HepG2 (cell line): ENCODE results near the gene SLC4A5. TPM values are rescaled to one million over a fixed set of nuclear protein-coding genes. Genes with fewer than 3 reads are reported as not detected.

Experiments
- ATAC-seq: fragments of 200-7000 bp; cut with Tn5 transposase; 3 replicates; pipeline ENCODE4 v1.9.1; 2020; ENCODE audit warnings: mild to moderate bottlenecking, moderate library complexity
- BruUV-seq: library from RNA; stranded (reverse); fragments of 400-500 nt; replicated peaks from 2 replicates; lab custom pipeline; 2021; lab: Mats Ljungman, UMichigan
- CTCF ChIA-PET: fragments of 300-600 bp; formaldehyde crosslinking; extraction: SDS; loops from one replicate; lab custom pipeline; 2021; ENCODE audit warnings: low total read pairs, inconsistent platforms, low intra/inter-chr PET ratio; lab: Yijun Ruan, JAX
- POLR2A ChIA-PET: fragments of 350-600 bp; sonication (Branson Sonifier 250); formaldehyde crosslinking; loops from one replicate; lab custom pipeline; 2020; ENCODE audit warnings: antibody characterized with exemption, inconsistent platforms; lab: Yijun Ruan, JAX
- DNase-seq: peaks from one replicate; pipeline ENCODE4 v3.0.0-alpha.2; 2015; ENCODE audit warnings: low spot score
- FAIRE-seq: peaks from 3 replicates; lab custom pipeline; 2011; peaks lifted over from hg19 to GRCh38; lab: Jason Lieb, UNC
- H2AFZ ChIP-seq: one replicate; pipeline ENCODE4 v1.6.1; 2011; ENCODE audit warnings: low read length, inconsistent platforms
- H3K27ac ChIP-seq: fragments of 300-600 bp; 3 replicates; pipeline ENCODE4 v1.8.0; 2011; ENCODE audit warnings: mixed run types, mild to moderate bottlenecking, mixed read lengths, low read length, inconsistent platforms; ENCODE audit not compliant: insufficient read depth; ENCODE audit errors: extremely low read length
- H3K27me3 ChIP-seq, 2 experiments: fragments of 200-600 bp in 1 of 2; 2 replicates in 1 of 2; 3 replicates in 1 of 2; pipeline versions ENCODE4 v1.6.0 to v1.8.0; 2011; ENCODE audit warnings: low read length in 2 of 2, mild to moderate bottlenecking in 2 of 2, moderate library complexity in 2 of 2, inconsistent platforms in 1 of 2; ENCODE audit not compliant: insufficient read depth in 2 of 2, control insufficient read depth in 1 of 2
- H3K36me3 ChIP-seq, 2 experiments: fragments of 200-600 bp in 1 of 2; replicated peaks in 1 of 2; 2 replicates in 1 of 2; 3 replicates in 1 of 2; pipeline versions ENCODE4 v1.5.1 to v1.8.0; 2011; ENCODE audit warnings: low read length in 2 of 2, inconsistent platforms in 1 of 2; ENCODE audit not compliant: insufficient read depth in 2 of 2, control insufficient read depth in 1 of 2
- H3K4me1 ChIP-seq: 2 replicates; pipeline ENCODE4 v1.5.1; 2012; ENCODE audit warnings: low read length, inconsistent platforms; ENCODE audit not compliant: insufficient read depth
- H3K4me2 ChIP-seq: 2 replicates; pipeline ENCODE4 v1.6.0; 2011; ENCODE audit warnings: low read depth, low read length, inconsistent platforms
- H3K4me3 ChIP-seq, 3 experiments: fragments of 200-600 bp in 1 of 3; sonication (generic), shearing (Covaris generic) in 1 of 3; replicated peaks in 1 of 3; 2 replicates each; pipeline ENCODE4 v1.5.1; 2011 to 2016; ENCODE audit warnings: low read length in 3 of 3, inconsistent platforms in 2 of 3, low read depth in 2 of 3, mild to moderate bottlenecking in 2 of 3, control low read depth in 1 of 3, mixed read lengths in 1 of 3; ENCODE audit not compliant: insufficient read depth in 1 of 3
- H3K79me2 ChIP-seq: one replicate; pipeline ENCODE4 v1.6.1; 2011; ENCODE audit warnings: low read length, inconsistent platforms; ENCODE audit not compliant: insufficient read depth
- H3K9ac ChIP-seq: 2 replicates; pipeline ENCODE4 v1.6.0; 2011; ENCODE audit warnings: mild to moderate bottlenecking, low read depth, low read length, inconsistent platforms; ENCODE audit not compliant: insufficient read depth
- H3K9me3 ChIP-seq: 2 replicates; pipeline ENCODE4 v1.5.1; 2012; ENCODE audit warnings: mild to moderate bottlenecking, low read length
- H4K20me1 ChIP-seq: 2 replicates; pipeline ENCODE4 v1.6.0; 2011; ENCODE audit warnings: inconsistent platforms, mild to moderate bottlenecking, low read length, moderate library complexity; ENCODE audit not compliant: insufficient read depth
- HNRNPK ChIP-seq: fragments of 200-400 bp; formaldehyde crosslinking; IDR thresholded peaks from 2 replicates; pipeline ENCODE4 v1.6.1; 2018; ENCODE audit warnings: low read length, low read depth, moderate library complexity, mild to moderate bottlenecking; ENCODE audit not compliant: poor library complexity, severe bottlenecking
- MED13 ChIP-seq: sonication (generic); formaldehyde crosslinking; IDR thresholded peaks from 2 replicates; pipeline ENCODE4 v1.5.0; 2020; ENCODE audit warnings: missing genetic modification reagents
- MEF2D ChIP-seq: sonication (generic); formaldehyde crosslinking; IDR thresholded peaks from 2 replicates; pipeline ENCODE4 v1.5.1; 2020; ENCODE audit warnings: mild to moderate bottlenecking, missing genetic modification reagents
- NFRKB ChIP-seq: fragments of 450-650 bp; IDR thresholded peaks from 2 replicates; pipeline ENCODE4 v1.6.1; 2017
- SIN3A ChIP-seq: IDR thresholded peaks from 2 replicates; pipeline ENCODE4 v1.6.1; 2011; ENCODE audit warnings: low read depth, mild to moderate bottlenecking, control low read depth, low read length, borderline replicate concordance
- ZBTB42 ChIP-seq: sonication (generic); formaldehyde crosslinking; IDR thresholded peaks from 2 replicates; pipeline ENCODE4 v1.5.0; 2020; ENCODE audit warnings: mild to moderate bottlenecking, missing genetic modification reagents
- ZFYVE20 ChIP-seq: sonication (generic); formaldehyde crosslinking; IDR thresholded peaks from 2 replicates; pipeline ENCODE4 v1.8.0; 2023; ENCODE audit warnings: low read depth, mild to moderate bottlenecking, moderate library complexity, missing genetic modification reagents, borderline replicate concordance
- ZNF451 ChIP-seq: sonication (generic); formaldehyde crosslinking; IDR thresholded peaks from 2 replicates; pipeline ENCODE4 v1.5.0; 2020; ENCODE audit warnings: mild to moderate bottlenecking, missing genetic modification reagents
- ZNF781 ChIP-seq: sonication (generic); formaldehyde crosslinking; IDR thresholded peaks from 2 replicates; pipeline ENCODE4 v1.5.1; 2020; ENCODE audit warnings: borderline replicate concordance, mild to moderate bottlenecking, missing genetic modification reagents; ENCODE audit errors: not compliant biosample characterization
- ZSCAN29 ChIP-seq: sonication (generic); formaldehyde crosslinking; conservative IDR thresholded peaks from 2 replicates; pipeline ENCODE4 v1.4.0; 2020; ENCODE audit warnings: mild to moderate bottlenecking, missing genetic modification reagents
- WGBS: methylation state at CpG from one replicate; pipeline ENCODE4 v1.1.6; 2017; ENCODE audit warnings: low lambda C conversion rate; 5-methylcytosine and 5-hydroxymethylcytosine counted together
- in situ Hi-C: cut with HindIII; loops from 2 replicates; pipeline ENCODE4 v1.10.0; 2017; ENCODE audit warnings: low pct_unique_long_range_greater_than_20kb; ENCODE audit not compliant: extremely low pct_ligation_motif_present
- intact Hi-C: fragments of 100-400 bp; cut with micrococcal nuclease; formaldehyde crosslinking; loops from one replicate; pipeline ENCODE4 v1.10.0; 2022; ENCODE audit not compliant: unreplicated experiment
- polyA plus RNA-seq, 8 experiments: library from polyadenylated mRNA; depleted of rRNA in 3 of 8; stranded (reverse) in 7 of 8; unstranded in 1 of 8; fragments of >200 nt; fragmentation: Illumina TruSeq in 4 of 8; extraction: Trizol in 4 of 8; gene quantifications; 2 replicates each; pipeline versions ENCODE4 v1.2.1 to v1.2.3, GENCODE V29; 2011 to 2016; ENCODE audit warnings: low read depth in 4 of 8, missing spikeins in 1 of 8, mixed read lengths in 1 of 8; ENCODE audit not compliant: insufficient read depth in 1 of 8
- total RNA-seq, 5 experiments: library from RNA; depleted of rRNA; stranded (reverse); fragments of >200 nt; fragmentation: Illumina TruSeq; extraction: Trizol; gene quantifications; 2 replicates each; pipeline ENCODE4 v1.2.3, GENCODE V29; 2016; ENCODE audit warnings: low read depth in 1 of 5
- TF ChIP-seq, protein P1 (sequence below): IDR thresholded peaks from 2 replicates; pipeline ENCODE4 v1.6.1; 2016
- TF ChIP-seq, protein P2 (sequence below): sonication (generic); formaldehyde crosslinking; IDR thresholded peaks from 2 replicates; pipeline ENCODE4 v1.4.0; 2020; ENCODE audit warnings: missing genetic modification reagents
- TF ChIP-seq, protein P3 (sequence below): sonication (generic); IDR thresholded peaks from 2 replicates; pipeline ENCODE4 v1.6.1; 2016; ENCODE audit warnings: low read depth, borderline replicate concordance

Gene SLC4A5
- total and polyA plus RNA-seq, 2 of the 13 experiments (the other 11 are each of a cell fraction or from before 2014, with no cell fraction given): 0.50 TPM; not detected in 1

DNA sequence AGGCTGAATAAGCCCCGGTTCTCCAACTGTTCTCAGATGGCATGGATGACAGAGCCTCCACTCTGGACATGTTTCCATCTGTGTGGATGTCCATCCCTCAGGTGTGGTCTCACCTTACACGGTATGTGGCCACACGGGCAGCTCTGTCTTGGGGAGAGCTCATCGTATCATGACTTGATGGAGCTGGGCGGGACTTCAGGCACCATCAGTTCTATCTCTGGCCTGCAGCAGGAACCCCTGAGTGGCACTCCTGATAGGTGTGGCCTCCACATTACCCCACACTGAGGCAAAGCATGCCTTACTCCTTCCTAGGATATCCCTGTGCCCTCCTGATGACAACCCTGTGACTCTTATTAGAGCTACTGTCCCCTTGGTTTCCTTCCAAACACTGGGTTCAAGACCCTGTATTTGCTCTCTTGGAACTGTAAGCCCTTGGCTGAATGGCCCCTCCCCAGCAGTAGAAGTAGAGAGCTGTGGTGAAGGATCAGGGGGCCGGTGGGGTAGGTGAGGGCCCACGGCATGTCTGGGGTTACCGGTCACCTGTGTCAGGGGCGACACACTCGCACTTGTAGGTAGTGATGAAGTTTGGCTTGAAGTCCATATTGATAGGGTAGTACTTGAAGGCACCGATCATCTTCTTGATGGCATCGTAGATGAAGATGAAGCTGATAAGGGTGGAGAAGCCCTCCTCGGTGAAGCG lies 96.6 kb downstream of the SLC4A5 start (continued):
- no peak for TF ChIP-seq ZNF451 (CRISPR knock-in tag)
- no peak for TF ChIP-seq ZBTB42 (CRISPR knock-in tag)
- no peak for TF ChIP-seq ZFYVE20
- no peak for TF ChIP-seq ZNF781 (CRISPR knock-in tag)
- no peak for TF ChIP-seq SIN3A

DNA sequence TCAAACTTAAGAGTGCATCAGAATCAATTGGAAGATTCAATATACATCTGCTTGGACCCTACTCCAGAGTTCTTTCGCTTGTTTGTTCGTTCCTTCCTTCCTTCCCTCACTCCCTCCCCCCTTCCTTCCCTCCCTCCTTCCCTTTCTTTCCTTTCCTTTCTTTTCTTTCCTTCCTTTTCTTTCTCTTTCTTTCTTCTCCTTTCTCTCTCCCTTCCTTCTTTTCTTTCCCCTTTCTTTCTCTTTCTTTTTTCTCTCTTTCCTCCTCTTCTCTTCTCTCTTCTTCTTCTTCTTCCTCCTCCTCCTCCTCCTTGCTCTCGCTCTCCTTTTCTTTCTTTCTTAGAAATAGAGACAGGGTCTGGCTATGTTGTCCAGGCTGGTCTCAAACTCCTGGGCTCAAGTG lies 98.9 kb downstream of the SLC4A5 start:
- POLR2A ChIA-PET: no interaction called here
- Histone ChIP-seq H3K4me3 (no peak overlapping the region), H3K27me3 (peaks cover 0 to 8% of the 10 kb centered on the region in 2 experiments; a peak in 3 of 5 replicates), H3K4me2 (no peak overlapping the region), H3K4me1 (no peaks in the 10 kb centered on the region), H2AFZ (no peak overlapping the region), H3K79me2 (no peaks in the 10 kb centered on the region), H4K20me1 (no peaks in the 10 kb centered on the region), H3K9me3 (no peaks in the 10 kb centered on the region), H3K9ac (no peak overlapping the region), H3K27ac (no peak overlapping the region), H3K36me3 (no peaks in the 10 kb centered on the region)
- intact Hi-C loops: no loop called here
- whole genome bisulfite sequencing: 24% methylated on average over 3 of the region's 3 CpGs
- in situ Hi-C loops: no loop called here
- peak; percentile 64 for TF ChIP-seq HNRNPK
- no peak for TF ChIP-seq MEF2D (CRISPR knock-in tag)
- no peak for TF ChIP-seq MED13 (CRISPR knock-in tag)
- TF ChIP-seq ZSCAN29 (CRISPR knock-in tag): no peak
- TF ChIP-seq NFRKB: no peak
- TF ChIP-seq, protein P1, sequence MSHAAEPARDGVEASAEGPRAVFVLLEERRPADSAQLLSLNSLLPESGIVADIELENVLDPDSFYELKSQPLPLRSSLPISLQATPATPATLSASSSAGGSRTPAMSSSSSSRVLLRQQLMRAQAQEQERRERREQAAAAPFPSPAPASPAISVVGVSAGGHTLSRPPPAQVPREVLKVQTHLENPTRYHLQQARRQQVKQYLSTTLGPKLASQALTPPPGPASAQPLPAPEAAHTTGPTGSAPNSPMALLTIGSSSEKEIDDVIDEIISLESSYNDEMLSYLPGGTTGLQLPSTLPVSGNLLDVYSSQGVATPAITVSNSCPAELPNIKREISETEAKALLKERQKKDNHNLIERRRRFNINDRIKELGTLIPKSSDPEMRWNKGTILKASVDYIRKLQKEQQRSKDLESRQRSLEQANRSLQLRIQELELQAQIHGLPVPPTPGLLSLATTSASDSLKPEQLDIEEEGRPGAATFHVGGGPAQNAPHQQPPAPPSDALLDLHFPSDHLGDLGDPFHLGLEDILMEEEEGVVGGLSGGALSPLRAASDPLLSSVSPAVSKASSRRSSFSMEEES (CRISPR knock-in tag): no peak
- TF ChIP-seq, protein P2, sequence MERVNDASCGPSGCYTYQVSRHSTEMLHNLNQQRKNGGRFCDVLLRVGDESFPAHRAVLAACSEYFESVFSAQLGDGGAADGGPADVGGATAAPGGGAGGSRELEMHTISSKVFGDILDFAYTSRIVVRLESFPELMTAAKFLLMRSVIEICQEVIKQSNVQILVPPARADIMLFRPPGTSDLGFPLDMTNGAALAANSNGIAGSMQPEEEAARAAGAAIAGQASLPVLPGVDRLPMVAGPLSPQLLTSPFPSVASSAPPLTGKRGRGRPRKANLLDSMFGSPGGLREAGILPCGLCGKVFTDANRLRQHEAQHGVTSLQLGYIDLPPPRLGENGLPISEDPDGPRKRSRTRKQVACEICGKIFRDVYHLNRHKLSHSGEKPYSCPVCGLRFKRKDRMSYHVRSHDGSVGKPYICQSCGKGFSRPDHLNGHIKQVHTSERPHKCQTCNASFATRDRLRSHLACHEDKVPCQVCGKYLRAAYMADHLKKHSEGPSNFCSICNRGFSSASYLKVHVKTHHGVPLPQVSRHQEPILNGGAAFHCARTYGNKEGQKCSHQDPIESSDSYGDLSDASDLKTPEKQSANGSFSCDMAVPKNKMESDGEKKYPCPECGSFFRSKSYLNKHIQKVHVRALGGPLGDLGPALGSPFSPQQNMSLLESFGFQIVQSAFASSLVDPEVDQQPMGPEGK: no peak
- TF ChIP-seq, protein P3, sequence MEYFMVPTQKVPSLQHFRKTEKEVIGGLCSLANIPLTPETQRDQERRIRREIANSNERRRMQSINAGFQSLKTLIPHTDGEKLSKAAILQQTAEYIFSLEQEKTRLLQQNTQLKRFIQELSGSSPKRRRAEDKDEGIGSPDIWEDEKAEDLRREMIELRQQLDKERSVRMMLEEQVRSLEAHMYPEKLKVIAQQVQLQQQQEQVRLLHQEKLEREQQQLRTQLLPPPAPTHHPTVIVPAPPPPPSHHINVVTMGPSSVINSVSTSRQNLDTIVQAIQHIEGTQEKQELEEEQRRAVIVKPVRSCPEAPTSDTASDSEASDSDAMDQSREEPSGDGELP: no peak
- no peak for ATAC-seq
- CTCF ChIA-PET: no interaction called here
- no peak for DNase-seq
- no peak for FAIRE-seq
- no TSS peak for BruUV-seq
